Omental fat pad (tissue), 4 donors: ENCODE data around the gene PSMC3. TPM values are rescaled to one million over a fixed set of nuclear protein-coding genes. Genes with fewer than 3 reads are reported as not detected.

Source experiments
- ATAC-seq: fragments of 150-250 bp; one replicate; pipeline ENCODE4 v1.9.1; 2016; ENCODE audit warnings: mild to moderate bottlenecking, moderate library complexity; ENCODE audit not compliant: low FRiP score
- DNase-seq: peaks from one replicate; pipeline ENCODE4 v3.0.0-alpha.2; 2019; ENCODE audit warnings: low spot score
- total RNA-seq, 4 donors: library from RNA; depleted of rRNA; stranded (reverse); fragments of >200 nt; gene quantifications; one replicate each; pipeline ENCODE4 v1.1.0, GENCODE V29; 2016
- TF ChIP-seq, protein P1 (sequence below), 3 donors: fragments of 450-650 bp; IDR thresholded peaks; one replicate each; pipeline ENCODE4 v1.5.1; 2016 to 2017; ENCODE audit warnings: antibody characterized with exemption in 3 of 3, mild to moderate bottlenecking in 3 of 3, moderate library complexity in 2 of 3

Gene PSMC3
- total RNA-seq, 4 donors from 2014 or later, result 90.1 to 142 (median 123) TPM

DNA sequence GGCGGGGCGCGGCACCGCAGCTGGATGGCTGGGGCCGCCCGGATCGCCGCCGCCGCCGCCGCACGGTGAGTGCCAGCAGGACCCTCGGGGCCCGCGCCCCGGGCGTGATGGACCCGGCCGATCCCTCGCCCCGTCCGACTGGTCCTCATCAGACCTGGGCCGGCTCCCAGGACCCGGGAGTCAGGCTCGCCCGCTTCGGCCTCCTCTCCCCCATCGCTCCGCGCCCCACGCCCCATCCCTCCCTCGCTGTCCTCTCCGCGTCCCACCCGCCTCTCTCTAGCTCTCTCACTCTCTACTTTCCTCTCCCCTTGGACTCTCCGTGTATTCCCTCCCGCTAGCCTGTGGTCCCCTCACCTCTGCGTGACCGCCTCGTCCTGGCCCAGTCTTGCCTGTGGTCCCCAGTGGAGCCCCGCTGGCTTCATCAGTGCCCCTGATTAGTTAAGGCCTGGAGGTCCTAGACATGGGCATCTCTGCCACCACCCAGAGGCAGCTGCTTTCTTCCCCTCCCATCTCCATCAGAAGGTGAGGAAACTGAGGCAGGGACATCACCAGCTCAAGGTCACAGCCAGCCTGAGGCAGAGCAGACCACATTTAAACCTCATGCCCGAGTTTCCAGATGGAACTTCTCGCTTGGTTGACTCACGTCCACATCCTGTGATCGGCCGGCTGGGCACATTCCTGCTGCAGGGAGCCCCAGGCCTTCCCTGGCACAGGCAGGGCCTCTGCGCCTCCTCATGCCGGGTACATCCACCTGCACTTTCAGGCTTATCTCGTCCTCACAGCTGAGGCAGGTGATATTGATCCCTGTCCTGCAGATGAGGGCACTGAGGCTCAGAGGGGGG lies 17.4 kb downstream of the PSMC3 start:
- no peak for DNase-seq
- TF ChIP-seq, protein P1, sequence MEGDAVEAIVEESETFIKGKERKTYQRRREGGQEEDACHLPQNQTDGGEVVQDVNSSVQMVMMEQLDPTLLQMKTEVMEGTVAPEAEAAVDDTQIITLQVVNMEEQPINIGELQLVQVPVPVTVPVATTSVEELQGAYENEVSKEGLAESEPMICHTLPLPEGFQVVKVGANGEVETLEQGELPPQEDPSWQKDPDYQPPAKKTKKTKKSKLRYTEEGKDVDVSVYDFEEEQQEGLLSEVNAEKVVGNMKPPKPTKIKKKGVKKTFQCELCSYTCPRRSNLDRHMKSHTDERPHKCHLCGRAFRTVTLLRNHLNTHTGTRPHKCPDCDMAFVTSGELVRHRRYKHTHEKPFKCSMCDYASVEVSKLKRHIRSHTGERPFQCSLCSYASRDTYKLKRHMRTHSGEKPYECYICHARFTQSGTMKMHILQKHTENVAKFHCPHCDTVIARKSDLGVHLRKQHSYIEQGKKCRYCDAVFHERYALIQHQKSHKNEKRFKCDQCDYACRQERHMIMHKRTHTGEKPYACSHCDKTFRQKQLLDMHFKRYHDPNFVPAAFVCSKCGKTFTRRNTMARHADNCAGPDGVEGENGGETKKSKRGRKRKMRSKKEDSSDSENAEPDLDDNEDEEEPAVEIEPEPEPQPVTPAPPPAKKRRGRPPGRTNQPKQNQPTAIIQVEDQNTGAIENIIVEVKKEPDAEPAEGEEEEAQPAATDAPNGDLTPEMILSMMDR (IDR thresholded peaks at IDR 0.05), result no peak
- ATAC-seq, result peak; percentile 11

DNA sequence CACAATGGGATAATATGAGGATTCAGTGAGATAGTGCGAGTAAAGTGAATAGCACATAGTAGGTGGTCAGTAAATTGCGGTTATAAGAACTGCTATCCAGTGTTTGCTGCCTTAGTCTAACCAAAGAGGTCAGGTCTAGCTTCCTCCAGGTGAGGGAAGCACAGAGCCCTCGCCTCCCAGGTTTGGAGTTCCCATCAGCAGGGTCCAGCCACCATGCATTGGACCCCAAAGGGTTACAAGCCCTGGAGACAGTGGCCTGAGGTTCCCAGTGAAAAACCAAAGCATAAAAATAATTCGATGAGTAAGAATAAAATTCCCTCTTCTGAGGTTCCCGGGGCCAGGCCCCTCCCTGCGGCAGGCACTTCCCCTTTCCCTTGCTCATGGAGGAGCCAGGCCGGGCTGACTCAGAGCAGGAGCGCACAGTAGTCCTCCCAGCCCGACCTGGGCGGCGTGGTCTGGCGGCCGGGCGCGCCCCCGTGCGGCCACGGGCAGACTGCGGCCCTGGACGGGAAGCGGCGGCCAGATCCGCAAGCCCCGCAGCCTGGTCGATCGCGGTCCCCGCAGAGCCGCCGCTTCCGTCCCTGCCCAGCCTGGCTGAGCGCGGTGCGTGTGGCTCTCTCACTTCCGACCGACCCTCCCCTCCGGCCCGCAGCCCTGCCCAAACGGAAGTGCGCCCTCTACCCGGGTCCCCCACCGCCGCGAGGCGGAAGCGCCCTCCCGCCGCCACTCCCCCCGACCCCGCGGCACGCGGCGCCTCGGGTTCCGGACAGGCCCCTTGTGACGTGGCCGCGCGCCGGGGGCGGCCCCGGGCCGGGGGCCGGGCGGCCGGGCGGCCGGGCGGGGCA lies 18.3 kb downstream of the PSMC3 start, which contains the start of gene SLC39A13:
SLC39A13 (plus strand) TSS at position 845 of the 845 bp plus-strand sequence. CDS start 1,505 bp downstream, outside the sequence.
- DNase-seq, result peak; percentile 70
- ATAC-seq, result peak; percentile 92
- TF ChIP-seq, protein P1 (IDR thresholded peaks at IDR 0.05), result peak in 2 of 3 donors; percentile 49 to 70

DNA sequence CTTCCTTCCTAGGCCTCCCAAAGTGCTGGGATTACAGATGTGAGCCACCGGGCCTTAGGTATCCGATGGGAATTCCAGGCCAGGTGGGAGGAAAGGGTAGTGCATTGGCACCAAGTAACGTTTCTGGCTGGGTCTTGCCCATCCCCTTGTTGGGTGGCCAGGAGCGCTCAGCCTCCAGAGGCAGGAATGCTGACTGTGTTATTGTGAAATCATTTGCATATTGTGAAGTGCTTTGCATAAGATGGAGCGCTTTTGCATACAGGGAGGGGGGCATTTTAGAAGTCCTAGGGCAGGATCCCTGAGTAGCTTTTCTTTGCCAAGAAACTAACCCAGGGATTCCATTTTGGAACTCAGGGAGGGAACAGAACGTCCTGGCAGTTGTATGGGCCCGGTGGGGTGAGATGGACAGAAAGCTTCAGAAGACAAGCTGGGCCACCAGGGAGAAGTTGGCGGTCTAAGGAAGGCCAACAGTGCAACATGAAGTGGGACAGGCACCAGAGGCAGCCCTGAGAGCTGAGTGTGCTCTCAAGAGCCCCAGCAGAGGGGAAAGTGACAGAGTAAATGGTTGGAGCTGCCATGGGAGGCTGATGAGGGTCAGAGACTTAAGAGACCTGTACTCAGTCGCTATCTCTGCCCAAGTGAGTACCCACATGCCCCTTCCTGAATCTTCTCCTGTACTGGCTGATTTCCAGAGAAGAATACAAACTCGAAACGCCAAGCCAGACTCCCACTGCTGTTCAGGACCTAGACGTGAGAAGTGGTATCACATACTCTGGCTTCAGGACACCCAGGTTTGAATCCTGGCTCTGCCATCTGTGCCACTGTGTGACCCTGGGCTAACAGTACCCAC lies 19.1 kb downstream of the PSMC3 start:
- ATAC-seq (peak; percentile 30), DNase-seq (no peak)
- TF ChIP-seq, protein P1 (IDR thresholded peaks at IDR 0.05), result no peak

GRCh38 chr11:47403571-47403970 lies 22.7 kb downstream of the PSMC3 start:
- DNase-seq, result no peak
- no peak for ATAC-seq
- TF ChIP-seq, protein P1 (IDR thresholded peaks at IDR 0.05), result no peak

- TF ChIP-seq, protein P1 (IDR thresholded peaks at IDR 0.05), result no peak
- no peak for DNase-seq
- no peak for ATAC-seq
These were observed 23.1 kb downstream of the PSMC3 start for GRCh38 chr11:47403135-47403534.

- DNase-seq (no peak), ATAC-seq (no peak)
- TF ChIP-seq, protein P1 (IDR thresholded peaks at IDR 0.05), result no peak
These were observed 25.4 kb downstream of the PSMC3 start for GRCh38 chr11:47400768-47401279.
